Cardiac muscle cell (in vitro differentiated cells and primary cell): ENCODE results near the gene NTN4. TPM values are rescaled to one million over a fixed set of nuclear protein-coding genes. Genes with fewer than 3 reads are reported as not detected.
"Not testable (repeated sequence)": the region's sequence is repeated elsewhere in the genome, so short reads cannot be mapped to it uniquely, and the experiment has no call there.

Experiments
- DNase-seq, 2 donors: peaks; one replicate each; pipeline versions ENCODE4 v3.0.0 to v3.0.0-alpha.2; 2010 to 2017; ENCODE audit warnings: low read depth in 1 of 2, low spot score in 1 of 2
- H3K27ac ChIP-seq: fragments of 200-600 bp; sonication (generic); 2 replicates; pipeline ENCODE4 v1.5.1; 2016
- H3K27me3 ChIP-seq: fragments of 200-600 bp; sonication (generic); 2 replicates; pipeline ENCODE4 v1.6.0; 2016; ENCODE audit warnings: control low read depth
- H3K36me3 ChIP-seq: fragments of 200-600 bp; sonication (generic); 2 replicates; pipeline ENCODE4 v1.5.1; 2016; ENCODE audit warnings: control low read depth
- H3K4me1 ChIP-seq: fragments of 200-600 bp; sonication (generic); 2 replicates; pipeline ENCODE4 v1.8.1; 2017; ENCODE audit warnings: low read depth, mild to moderate bottlenecking, mixed run types
- H3K4me3 ChIP-seq: fragments of 200-600 bp; sonication (generic); 2 replicates; pipeline ENCODE4 v1.5.1; 2016; ENCODE audit warnings: mild to moderate bottlenecking
- H3K9me3 ChIP-seq: fragments of 200-600 bp; sonication (generic); 2 replicates; pipeline ENCODE4 v1.5.1; 2017; ENCODE audit warnings: low read depth, mild to moderate bottlenecking, control low read depth
- polyA plus RNA-seq: library from polyadenylated mRNA; unstranded; fragments of >200 nt; fragmentation: Nextera tagmentation; extraction: Ambion mirVana; gene quantifications from 2 replicates; pipeline ENCODE4 v1.2.1, GENCODE V29; 2016
- total RNA-seq: library from RNA; depleted of rRNA; stranded (reverse); fragments of >200 nt; gene quantifications from 2 replicates; pipeline ENCODE4 v1.2.3, GENCODE V29; 2016
- TF ChIP-seq, protein P1 (sequence below): IDR thresholded peaks from 2 replicates; pipeline ENCODE4 v1.5.1; 2012; ENCODE audit warnings: low read depth, mild to moderate bottlenecking, low read length

Gene NTN4
- total and polyA plus RNA-seq, 2 experiments from 2014 or later, result 0.86 to 1.4 TPM

DNA sequence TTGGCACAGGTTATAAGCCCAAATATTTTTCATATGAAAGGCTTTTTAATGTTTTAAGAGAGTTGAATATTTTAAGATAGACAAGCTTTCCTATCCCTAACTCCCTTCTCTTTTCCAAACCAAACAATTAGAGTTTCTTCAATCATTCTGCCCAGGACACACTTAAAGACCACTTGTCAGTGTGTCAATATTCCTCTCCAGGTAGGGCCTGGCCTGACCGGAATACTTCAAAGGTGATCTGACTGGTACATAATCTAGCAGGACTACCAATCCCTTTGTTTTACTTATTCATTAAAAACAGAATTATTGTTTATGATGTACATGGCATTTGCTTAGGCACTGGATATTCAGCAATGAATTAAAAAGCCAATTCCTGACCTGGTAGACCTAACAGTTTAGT is 44.0 kb upstream of the NTN4 start:
- H3K27me3 ChIP-seq, result peaks cover 22% of the 10 kb centered on the region
- H3K4me1 ChIP-seq, result no peaks in the 10 kb centered on the region
- no peak overlapping the region for H3K4me3 ChIP-seq
- DNase-seq, result no peak
- H3K27ac ChIP-seq, result no peak overlapping the region
- no peaks in the 10 kb centered on the region for H3K9me3 ChIP-seq
- TF ChIP-seq, protein P1, sequence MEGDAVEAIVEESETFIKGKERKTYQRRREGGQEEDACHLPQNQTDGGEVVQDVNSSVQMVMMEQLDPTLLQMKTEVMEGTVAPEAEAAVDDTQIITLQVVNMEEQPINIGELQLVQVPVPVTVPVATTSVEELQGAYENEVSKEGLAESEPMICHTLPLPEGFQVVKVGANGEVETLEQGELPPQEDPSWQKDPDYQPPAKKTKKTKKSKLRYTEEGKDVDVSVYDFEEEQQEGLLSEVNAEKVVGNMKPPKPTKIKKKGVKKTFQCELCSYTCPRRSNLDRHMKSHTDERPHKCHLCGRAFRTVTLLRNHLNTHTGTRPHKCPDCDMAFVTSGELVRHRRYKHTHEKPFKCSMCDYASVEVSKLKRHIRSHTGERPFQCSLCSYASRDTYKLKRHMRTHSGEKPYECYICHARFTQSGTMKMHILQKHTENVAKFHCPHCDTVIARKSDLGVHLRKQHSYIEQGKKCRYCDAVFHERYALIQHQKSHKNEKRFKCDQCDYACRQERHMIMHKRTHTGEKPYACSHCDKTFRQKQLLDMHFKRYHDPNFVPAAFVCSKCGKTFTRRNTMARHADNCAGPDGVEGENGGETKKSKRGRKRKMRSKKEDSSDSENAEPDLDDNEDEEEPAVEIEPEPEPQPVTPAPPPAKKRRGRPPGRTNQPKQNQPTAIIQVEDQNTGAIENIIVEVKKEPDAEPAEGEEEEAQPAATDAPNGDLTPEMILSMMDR, result no peak
- peaks cover 2% of the 10 kb centered on the region for H3K36me3 ChIP-seq

DNA sequence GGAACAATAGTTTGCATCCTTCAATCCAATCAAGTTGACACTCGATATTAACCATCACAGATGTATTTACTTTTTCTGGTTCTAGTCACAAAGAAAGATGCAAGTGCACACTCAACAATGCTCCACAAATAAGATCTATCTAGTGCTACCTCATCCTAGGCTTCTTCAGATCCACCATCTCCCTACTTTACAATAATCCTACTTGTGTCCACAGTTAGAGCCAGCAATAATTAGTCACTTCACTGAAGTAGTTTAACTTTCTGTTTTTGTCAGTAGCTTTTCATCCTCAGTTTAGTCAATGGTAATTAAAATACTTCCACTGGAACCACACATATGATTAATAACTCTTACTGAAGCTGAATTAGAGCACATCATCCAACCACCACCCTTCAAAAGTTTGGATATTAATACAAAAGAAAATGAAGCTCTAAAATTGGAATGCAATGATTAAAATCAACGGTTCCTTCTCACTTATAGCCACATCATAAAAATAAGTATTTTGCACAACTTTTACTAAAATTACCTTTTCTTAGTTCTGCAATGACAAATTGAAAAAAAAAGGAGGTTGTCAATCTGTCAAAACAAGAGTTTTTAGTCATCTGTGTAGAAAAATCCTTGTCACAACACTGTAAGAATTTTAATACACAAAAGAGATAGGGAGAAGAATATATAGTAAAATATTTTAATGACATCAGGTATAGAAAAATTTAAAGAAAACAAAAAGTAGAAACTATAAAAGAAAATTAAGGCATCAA is 39.9 kb upstream of the NTN4 start:
- H3K9me3 ChIP-seq, result no peaks in the 10 kb centered on the region
- H3K27me3 ChIP-seq, result peaks cover 7% of the 10 kb centered on the region
- H3K27ac ChIP-seq, result no peak overlapping the region
- H3K4me3 ChIP-seq, result no peak overlapping the region
- TF ChIP-seq, protein P1, result no peak
- peaks cover 2% of the 10 kb centered on the region for H3K36me3 ChIP-seq
- no peak for DNase-seq
- no peaks in the 10 kb centered on the region for H3K4me1 ChIP-seq

DNA sequence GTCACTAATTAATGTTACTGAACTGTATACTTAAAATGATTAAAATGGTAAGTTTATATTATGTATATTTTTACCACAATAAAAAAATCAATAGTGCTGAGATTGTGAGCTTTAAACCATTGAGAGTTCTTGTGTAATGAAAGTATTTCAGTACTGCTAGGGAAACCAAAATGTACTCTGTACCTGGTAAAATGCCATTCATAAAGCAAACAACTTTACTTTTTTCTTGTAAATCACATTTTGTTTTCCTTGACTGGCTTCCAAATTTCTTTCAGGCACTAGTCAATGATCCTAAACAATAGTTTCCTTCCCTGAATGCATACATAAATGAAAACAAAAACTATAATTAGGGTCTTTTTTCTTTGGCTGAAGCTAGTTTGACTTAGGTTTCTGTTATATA is 38.8 kb upstream of the NTN4 start:
- no peaks in the 10 kb centered on the region for H3K4me1 ChIP-seq
- TF ChIP-seq, protein P1, result no peak
- peaks cover 7% of the 10 kb centered on the region for H3K27me3 ChIP-seq
- no peak for DNase-seq
- no peak overlapping the region for H3K4me3 ChIP-seq
- no peaks in the 10 kb centered on the region for H3K9me3 ChIP-seq
- H3K27ac ChIP-seq, result no peak overlapping the region
- H3K36me3 ChIP-seq, result peaks cover 2% of the 10 kb centered on the region

DNA sequence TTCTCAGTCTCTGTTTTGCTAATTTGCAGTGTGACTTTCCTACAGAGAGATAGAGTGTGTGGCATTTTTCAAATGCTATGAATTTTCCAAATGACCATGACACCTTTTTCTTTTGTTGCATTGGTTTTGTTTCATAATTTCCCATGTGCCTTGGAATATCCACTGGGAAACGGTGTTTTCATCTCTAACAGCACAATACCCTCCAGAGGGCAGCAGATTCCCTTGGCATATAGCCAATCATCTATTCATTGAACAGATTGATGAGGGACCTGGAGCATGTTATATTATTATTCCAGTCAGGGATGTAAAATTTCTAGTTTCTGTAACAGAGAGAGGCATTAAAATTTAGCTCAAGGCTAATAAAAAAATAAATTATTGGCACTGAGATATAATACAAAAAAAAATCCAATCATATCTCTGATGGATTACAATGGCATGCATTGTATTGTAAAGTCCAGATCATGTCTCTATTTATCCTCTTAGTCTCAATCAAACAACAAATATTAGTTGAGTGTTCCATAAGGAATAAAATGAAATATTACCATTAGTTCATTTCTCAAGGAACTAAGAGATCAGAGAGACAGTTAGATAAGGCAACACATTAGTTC is 29.6 kb upstream of the NTN4 start:
- Histone ChIP-seq H3K27ac (no peak overlapping the region), H3K27me3 (peaks cover 3% of the 10 kb centered on the region), H3K4me3 (no peak overlapping the region), H3K9me3 (no peaks in the 10 kb centered on the region), H3K4me1 (no peaks in the 10 kb centered on the region), H3K36me3 (no peaks in the 10 kb centered on the region)
- TF ChIP-seq, protein P1, result peak; percentile 68
- peak; percentile 68 to 69 for DNase-seq

DNA sequence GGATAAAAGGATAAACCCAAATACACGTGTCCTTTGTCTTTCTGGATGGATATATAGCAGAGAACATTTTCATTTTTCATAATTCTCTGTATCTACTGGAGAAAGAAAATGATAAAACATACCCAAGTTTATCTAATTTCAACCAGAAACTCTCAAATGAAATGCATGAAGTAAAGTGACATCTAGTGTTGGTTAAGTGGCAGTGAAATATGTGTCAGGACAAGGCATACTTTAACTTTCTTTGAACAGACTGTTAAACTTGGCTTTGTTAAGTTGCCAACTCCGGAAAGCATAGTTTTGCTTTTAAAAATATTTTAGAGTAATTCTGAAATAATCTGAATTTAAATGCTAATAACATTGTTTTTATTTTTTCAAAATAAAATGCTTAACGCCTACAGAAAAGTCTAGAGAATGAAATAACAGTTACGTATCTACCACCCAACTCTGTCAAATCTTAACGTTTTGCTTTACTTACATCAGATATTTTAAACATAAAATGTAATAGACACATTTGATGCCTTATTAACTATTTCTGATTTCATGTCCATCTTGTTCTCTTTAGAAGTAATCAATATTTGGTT is 25.2 kb upstream of the NTN4 start:
- H3K27me3 ChIP-seq, result peaks cover 25% of the 10 kb centered on the region
- peak in 1 of 2 donors; percentile 55 for DNase-seq

DNA sequence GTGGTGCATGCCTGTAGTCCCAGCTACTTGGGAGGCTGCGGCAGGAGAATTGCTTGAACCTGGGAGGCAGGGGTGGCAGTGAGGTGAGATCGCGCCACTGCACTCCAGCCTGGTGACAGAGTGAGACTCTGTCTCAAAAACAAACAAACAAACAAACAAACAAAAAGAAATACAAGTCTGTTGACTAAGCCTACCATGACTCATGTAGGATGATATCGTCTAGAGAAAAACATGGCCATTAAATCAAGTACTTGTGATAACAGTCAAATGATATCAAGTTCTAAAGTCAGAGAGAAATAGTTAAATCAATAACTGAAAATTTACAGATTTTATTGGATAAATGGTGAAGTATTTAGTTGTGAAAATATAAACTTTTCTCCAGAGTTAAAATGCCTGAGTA is 21.6 kb upstream of the NTN4 start:
- H3K27me3 ChIP-seq, result peaks cover 25% of the 10 kb centered on the region
- not testable (repeated sequence) for H3K36me3 ChIP-seq, H3K4me3 ChIP-seq, DNase-seq, H3K9me3 ChIP-seq, H3K27ac ChIP-seq, H3K4me1 ChIP-seq

More for the DNA sequence above, 25.2 kb upstream of the NTN4 start:
- TF ChIP-seq, protein P1, result peak; percentile 71
- Histone ChIP-seq H3K36me3 (no peaks in the 10 kb centered on the region), H3K4me1 (no peaks in the 10 kb centered on the region), H3K27ac (no peak overlapping the region), H3K9me3 (no peaks in the 10 kb centered on the region), H3K4me3 (no peak overlapping the region)
